ENCODE results near the gene NANS. TPM values are rescaled to one million over a fixed set of nuclear protein-coding genes. Genes with fewer than 3 reads are reported as not detected.

Gene NANS
- total and polyA plus RNA-seq, 2 of the 8 experiments (the other 6 are each of a cell fraction or from before 2014, with no cell fraction given), result 56.5 to 67.3 TPM

GRCh38 chr9:98046180-98046543 is 10.4 kb upstream of the NANS start:
- no peak overlapping the region for H3K4me3 ChIP-seq (ENCODE audit: extremely low read depth in 1 of 4, insufficient read depth in 2 of 4, low read depth in 3 of 4, low read length in 4 of 4)
- no peak overlapping the region for H3K56ac ChIP-seq (replicated peaks; ENCODE audit: insufficient read length, low read depth, low read length)
- H3K23me2 ChIP-seq (ENCODE audit: low read depth, low read length), result no peaks in the 10 kb centered on the region
- no peak overlapping the region for H3K4ac ChIP-seq (replicated peaks; ENCODE audit: insufficient read length, low read depth, low read length)
- no peak overlapping the region for H2BK120ac ChIP-seq (replicated peaks; ENCODE audit: low read depth, low read length)
- no peak overlapping the region for H2BK15ac ChIP-seq (ENCODE audit: low read length)
- no peak overlapping the region for H3K4me2 ChIP-seq (ENCODE audit: insufficient read depth in 1 of 2, low read depth in 2 of 2, low read length in 2 of 2)
- H3K79me1 ChIP-seq (ENCODE audit: low read depth, low read length), result no peaks in the 10 kb centered on the region
- no peaks in the 10 kb centered on the region; a peak in 2 of 7 replicates for H3K27me3 ChIP-seq (replicated peaks in 1 of 4; ENCODE audit: control insufficient read depth in 3 of 4, extremely low read depth in 1 of 4, insufficient read depth in 3 of 4, low read length in 3 of 4)
- no peaks in the 10 kb centered on the region for H3K9me3 ChIP-seq (ENCODE audit: insufficient read depth in 2 of 2, low read depth in 1 of 2, low read length in 1 of 2)
- H2AK5ac ChIP-seq (ENCODE audit: low read depth, low read length), result no peak overlapping the region
- H3K23ac ChIP-seq (ENCODE audit: insufficient read length), result no peak overlapping the region
- WGBS, 2 experiments (ENCODE audit: extremely low coverage in 1 of 2, insufficient coverage in 1 of 2, insufficient read length in 1 of 2, insufficient replicate concordance in 2 of 2, low coverage in 1 of 2, low lambda C conversion rate in 2 of 2, missing lambda C conversion rate in 1 of 2), result 87% methylated on average over 9 of the region's 9 CpGs; no CpG with 5 or more reads in 1 of the 2 experiments
- H3K36me3 ChIP-seq (ENCODE audit: control insufficient read depth in 2 of 4, insufficient read depth in 4 of 4, low read length in 3 of 4), result no peaks in the 10 kb centered on the region
- no peak overlapping the region for H4K5ac ChIP-seq (ENCODE audit: insufficient read length, low read depth, low read length)
- H2BK12ac ChIP-seq (ENCODE audit: low read depth, low read length), result no peak overlapping the region
- H2AFZ ChIP-seq (ENCODE audit: low read length), result no peak overlapping the region
- H3K9ac ChIP-seq (replicated peaks in 1 of 4; ENCODE audit: extremely low read depth in 1 of 4, low read depth in 3 of 4, low read length in 3 of 4), result no peak overlapping the region
- H2BK20ac ChIP-seq (ENCODE audit: low read length), result no peak overlapping the region
- no peaks in the 10 kb centered on the region for H4K20me1 ChIP-seq (replicated peaks in 1 of 2; ENCODE audit: control insufficient read depth in 1 of 2, insufficient read depth in 2 of 2, low read length in 2 of 2)
- no peak overlapping the region for H4K91ac ChIP-seq (replicated peaks; ENCODE audit: insufficient read length, low read length)
- no peak overlapping the region for H3K18ac ChIP-seq (ENCODE audit: extremely low read depth, low read length)
- ChIA-PET CTCF (ENCODE audit: partially characterized antibody) (interaction anchor here (1.0 to 4.0 kb wide), 5 partner anchors 12 to 188 kb away, joined by 3 to 25 read pairs (median 4); partner anchors contain the start of gene ANP32B), POLR2A (ENCODE audit: partially characterized antibody) (interaction anchor here (1.0 kb wide), 1 partner anchor 11 kb away, joined by 4 read pairs; the partner anchor contains the start of gene NANS)
- H3K14ac ChIP-seq (ENCODE audit: insufficient read length), result no peak overlapping the region
- no peaks in the 10 kb centered on the region for H3K79me2 ChIP-seq (ENCODE audit: control insufficient read depth in 1 of 2, insufficient read depth in 2 of 2, low read length in 2 of 2)
- no peaks in the 10 kb centered on the region for H3K4me1 ChIP-seq (replicated peaks in 1 of 4; ENCODE audit: control insufficient read depth in 3 of 4, insufficient read depth in 4 of 4, low read length in 3 of 4)
- H3K27ac ChIP-seq (ENCODE audit: low read depth, low read length), result no peak overlapping the region
- H4K8ac ChIP-seq (ENCODE audit: extremely low read depth, insufficient read depth, low read length), result no peak overlapping the region
- FAIRE-seq (no peak), DNase-seq (ENCODE audit: low read depth in 1 of 2, low spot score in 2 of 2) (no peak)
- no peak overlapping the region for H2BK5ac ChIP-seq (ENCODE audit: low read depth, low read length)
- no peak for TF ChIP-seq CTBP2 (IDR thresholded peaks at IDR 0.05; ENCODE audit: borderline replicate concordance, insufficient read depth, insufficient read length, low read length)
- no peak for TF ChIP-seq BACH1 (IDR thresholded peaks at IDR 0.05; ENCODE audit: low read length)
- no peak for TF ChIP-seq SUZ12 (IDR thresholded peaks at IDR 0.05; ENCODE audit: low read length)
- no peak for TF ChIP-seq RNF2 (IDR thresholded peaks at IDR 0.05; ENCODE audit: borderline replicate concordance, low read depth, low read length, missing control alignments, poor library complexity, severe bottlenecking)
- TF ChIP-seq SRF (IDR thresholded peaks at IDR 0.05; ENCODE audit: low read depth, low read length), result no peak
- TF ChIP-seq MAFK (IDR thresholded peaks at IDR 0.05; ENCODE audit: low read depth, low read length), result no peak
- no peak for TF ChIP-seq ATF3 (IDR thresholded peaks at IDR 0.05; ENCODE audit: insufficient read depth, low read depth, low read length)
- TF ChIP-seq USF2 (IDR thresholded peaks at IDR 0.05; ENCODE audit: low read length), result no peak
- no peak for TF ChIP-seq RXRA (IDR thresholded peaks at IDR 0.05; ENCODE audit: insufficient read depth, low read depth, low read length)
